ENCODE results near the gene SERPINE1.
"Not testable (repeated sequence)": the region's sequence is repeated elsewhere in the genome, so short reads cannot be mapped to it uniquely, and the experiment has no call there.

Gene SERPINE1

DNA sequence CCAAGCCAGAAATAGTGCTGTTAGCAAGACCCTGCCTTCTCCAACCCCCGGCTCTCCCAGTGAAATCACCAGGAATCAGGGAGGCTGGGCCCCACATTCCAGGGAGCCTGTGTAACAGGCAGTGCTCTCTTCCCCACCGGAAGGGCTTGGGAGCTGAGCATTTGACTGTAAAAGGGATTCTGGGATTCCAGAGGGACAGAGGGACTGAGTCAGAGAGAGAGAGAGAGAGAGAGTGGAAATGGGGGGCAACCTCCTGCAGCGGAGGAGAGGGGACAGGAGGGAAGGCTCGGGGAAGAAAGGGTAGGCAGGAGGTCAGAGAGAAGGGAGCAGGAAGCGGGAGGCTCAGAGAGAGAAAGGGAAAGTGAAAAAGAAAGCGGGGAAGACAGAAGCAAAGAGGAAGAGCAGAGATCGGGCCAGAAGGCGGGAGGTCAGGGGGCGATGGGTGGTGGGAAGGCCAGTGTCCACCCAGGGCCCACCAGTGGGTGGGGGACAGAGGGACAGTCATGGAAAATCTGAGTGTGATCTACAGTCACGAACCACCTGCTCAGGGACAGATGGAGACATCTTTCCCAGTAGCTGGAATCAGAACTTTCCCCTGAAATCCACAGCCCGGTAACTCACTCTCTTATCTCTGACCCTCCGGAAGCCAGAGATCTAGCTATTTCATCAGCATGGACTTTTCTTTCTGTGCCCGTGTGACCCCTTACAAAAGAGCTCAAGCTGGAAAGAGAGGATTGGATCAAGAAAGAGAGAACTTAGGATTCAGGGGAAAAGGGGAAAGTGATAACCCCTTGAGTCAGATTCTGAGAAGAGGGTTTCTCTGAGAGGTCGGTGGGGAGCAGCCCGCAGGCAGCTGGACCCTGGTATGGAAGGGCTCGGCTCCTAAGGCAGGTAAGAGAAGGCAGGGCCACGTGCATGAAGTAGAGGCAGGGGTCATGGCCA lies 4.6 kb upstream of the SERPINE1 start:
- DNase-seq (ENCODE audit: insufficient read length, low spot score) = no peak
- FAIRE-seq = no peak

DNA sequence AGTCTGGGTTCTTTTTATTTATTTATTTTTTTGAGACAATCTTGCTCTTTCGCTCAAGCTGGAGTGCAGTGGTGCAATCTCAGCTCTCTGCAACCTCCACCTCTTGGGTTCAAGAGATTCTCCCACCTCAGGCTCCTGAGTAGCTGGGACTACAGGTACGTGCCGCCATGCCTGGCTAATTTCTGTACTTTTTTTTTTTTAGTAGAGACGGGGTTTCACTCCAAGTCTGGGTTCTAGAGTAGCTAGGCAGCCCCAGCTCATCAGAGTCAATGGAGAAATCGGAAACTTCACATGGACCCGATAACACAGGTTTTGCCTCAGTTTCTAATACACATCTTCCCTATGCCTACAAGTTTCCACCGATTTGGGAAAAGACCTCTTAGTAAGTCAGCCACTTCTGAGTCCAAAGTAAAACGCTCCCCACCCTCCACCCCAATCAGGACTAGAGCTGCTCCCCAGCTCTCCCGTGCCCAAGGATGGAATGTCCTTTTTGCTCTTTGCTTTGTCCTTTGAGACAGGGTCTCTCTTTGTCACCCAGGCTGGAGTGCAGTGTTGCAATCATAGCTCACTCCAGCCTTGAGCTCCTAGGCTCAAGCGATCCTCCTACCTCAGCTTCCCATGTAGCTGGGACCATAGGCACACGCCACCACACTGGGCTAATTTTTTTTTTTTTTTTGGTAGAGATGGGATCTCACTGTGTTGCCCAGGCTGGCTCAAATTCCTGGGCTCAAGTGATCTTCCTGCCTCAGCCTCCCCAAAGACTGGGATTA lies 3.8 kb upstream of the SERPINE1 start:
- FAIRE-seq (no peak), DNase-seq (ENCODE audit: insufficient read length, low spot score) (no peak)

DNA sequence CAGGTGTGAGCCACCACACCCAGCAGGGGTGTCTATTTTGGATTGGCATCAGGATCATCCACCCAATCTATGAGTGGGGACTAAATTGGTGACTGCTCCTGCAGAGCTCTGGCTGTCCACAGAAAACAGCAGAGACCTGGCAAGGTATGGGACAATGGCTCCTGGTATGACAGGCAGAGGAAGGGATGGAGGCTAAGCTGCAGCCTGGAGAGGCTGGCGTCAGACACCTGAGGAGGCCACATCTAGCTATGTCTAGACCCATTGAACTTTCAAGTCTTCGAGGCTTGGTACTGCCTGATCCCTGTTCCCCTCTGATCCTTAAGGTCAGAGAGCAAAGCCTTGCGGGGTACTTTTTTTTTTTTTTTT lies 3.2 kb upstream of the SERPINE1 start:
- DNase-seq (ENCODE audit: insufficient read length, low spot score) (no peak), FAIRE-seq (no peak)

DNA sequence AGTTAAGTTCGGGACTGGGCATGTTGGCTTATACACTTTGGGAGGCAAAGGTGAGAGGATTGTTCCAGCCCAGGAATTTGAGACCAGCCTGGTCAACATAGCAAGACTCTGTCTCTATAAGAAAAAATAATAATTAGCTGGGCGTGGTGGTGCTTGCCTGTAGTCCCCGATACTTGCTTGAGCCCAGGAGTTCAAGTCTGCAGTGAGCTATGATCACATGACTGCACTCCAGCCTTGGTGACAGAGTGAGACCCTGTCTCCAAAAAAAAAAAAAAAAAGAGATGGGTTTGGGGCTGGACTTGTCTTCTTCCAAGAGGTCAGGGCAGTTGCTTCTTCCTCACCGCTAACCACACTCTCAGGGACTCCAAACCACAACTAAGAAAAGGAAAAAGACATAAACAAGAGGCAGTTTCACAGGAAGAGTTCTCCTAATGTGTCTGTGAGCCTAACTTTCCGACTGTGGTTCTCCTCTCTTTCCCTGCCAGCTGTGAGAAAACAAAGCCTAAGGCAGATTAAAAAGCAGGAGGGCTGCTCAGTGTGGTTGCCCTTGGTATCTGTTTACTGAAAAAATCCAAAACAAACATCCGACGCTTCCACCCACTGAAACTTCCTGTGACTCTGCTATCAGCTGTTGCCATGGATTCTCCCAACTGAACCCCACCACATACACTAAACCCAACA lies 2.4 kb upstream of the SERPINE1 start:
- no peak for FAIRE-seq

DNA sequence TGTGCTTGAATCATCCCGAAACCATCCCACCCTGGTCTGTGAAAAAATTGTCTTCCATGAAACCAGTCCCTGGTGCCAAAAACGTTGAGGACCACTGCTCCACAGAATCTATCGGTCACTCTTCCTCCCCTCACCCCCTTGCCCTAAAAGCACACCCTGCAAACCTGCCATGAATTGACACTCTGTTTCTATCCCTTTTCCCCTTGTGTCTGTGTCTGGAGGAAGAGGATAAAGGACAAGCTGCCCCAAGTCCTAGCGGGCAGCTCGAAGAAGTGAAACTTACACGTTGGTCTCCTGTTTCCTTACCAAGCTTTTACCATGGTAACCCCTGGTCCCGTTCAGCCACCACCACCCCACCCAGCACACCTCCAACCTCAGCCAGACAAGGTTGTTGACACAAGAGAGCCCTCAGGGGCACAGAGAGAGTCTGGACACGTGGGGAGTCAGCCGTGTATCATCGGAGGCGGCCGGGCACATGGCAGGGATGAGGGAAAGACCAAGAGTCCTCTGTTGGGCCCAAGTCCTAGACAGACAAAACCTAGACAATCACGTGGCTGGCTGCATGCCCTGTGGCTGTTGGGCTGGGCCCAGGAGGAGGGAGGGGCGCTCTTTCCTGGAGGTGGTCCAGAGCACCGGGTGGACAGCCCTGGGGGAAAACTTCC lies 784 bp upstream of the SERPINE1 start:
- no peak for FAIRE-seq
- DNase-seq (ENCODE audit: insufficient read length, low spot score) = no peak

More for the DNA sequence above, 2.4 kb upstream of the SERPINE1 start:
- no peak for DNase-seq (ENCODE audit: insufficient read length, low spot score)

DNA sequence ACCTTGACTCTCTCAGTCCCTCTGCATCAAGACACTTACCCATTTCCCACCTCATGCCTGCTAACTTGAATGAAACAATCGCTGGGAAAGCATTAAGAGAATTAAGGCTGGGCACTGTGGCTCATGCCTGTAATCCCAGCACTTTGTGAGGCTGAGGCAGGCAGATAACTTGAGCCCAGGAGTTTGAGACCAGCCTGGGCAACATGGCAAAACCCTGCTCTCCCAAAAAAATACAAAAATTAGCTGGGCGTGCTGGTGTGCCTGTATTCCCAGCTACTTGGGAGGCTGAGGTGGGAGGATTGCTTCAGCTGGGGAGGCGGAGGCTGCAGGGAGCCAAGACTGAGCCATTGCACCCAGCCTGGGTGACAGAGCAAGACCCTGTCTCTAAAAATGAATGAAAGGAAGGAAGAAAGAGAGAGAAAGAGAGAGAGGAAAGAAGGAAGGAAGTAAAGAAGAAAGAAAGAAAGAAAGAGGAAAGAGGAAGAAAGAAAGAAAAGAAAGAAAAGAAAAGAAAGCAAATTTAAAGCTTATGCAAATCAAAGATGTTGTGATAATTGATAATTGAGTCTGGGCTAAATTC lies 646 bp downstream of the SERPINE1 start:
- FAIRE-seq (no peak), DNase-seq (ENCODE audit: insufficient read length, low spot score) (no peak)

DNA sequence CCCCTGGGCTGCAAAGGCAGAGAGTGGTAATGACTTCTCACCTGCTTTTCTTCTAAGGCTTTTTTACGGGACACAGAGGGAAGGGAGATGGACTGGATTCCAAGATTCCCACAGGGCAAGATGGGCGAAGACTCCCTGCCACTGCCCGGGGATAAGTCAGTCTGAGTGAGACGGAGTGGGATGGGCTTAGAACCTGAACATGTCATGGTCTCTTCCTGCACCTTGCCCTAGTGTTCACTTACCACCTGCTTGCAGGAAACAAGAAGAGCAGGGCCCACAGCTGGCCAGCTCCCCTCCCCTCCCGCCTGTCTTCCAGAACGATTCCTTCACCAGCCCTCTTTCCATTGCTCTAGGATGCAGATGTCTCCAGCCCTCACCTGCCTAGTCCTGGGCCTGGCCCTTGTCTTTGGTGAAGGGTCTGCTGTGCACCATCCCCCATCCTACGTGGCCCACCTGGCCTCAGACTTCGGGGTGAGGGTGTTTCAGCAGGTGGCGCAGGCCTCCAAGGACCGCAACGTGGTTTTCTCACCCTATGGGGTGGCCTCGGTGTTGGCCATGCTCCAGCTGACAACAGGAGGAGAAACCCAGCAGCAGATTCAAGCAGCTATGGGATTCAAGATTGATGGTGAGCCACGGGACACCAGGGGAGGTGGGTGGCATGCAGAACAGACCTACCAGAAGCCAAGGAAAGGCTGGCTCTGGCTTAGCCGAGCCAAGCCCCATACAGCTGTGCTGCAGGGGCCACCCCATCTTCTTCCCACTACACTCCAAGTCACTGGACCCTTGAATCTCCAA lies 1.3 kb downstream of the SERPINE1 start:
- DNase-seq (ENCODE audit: insufficient read length, low spot score) (no peak), FAIRE-seq (no peak)

DNA sequence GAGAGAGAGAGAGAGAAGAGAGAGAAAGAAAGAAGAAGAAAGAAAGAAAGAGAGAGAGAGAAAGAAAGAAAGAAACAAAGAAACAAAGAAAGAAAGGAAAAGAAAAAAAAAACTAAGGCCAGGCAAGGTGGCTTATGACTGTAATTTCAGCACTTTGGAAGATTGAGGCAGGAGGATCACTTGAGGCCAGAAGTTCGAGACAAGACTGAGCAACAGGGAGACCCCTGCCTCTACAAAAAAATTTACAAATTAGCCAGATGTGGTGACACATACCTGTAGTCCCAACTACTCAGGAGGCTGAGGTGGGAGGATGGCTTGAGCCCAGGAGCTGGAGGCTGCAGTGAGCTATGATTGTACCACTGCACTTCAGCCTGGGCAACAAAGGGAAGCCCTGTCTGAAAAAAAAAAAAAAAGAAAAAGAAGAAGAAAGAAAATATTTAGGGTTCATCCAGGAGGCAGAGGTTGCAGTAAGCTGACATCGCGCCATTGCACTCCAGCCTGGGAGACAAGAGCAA lies 2.8 kb downstream of the SERPINE1 start:
- FAIRE-seq = no peak
- DNase-seq (ENCODE audit: insufficient read length, low spot score) = no peak

DNA sequence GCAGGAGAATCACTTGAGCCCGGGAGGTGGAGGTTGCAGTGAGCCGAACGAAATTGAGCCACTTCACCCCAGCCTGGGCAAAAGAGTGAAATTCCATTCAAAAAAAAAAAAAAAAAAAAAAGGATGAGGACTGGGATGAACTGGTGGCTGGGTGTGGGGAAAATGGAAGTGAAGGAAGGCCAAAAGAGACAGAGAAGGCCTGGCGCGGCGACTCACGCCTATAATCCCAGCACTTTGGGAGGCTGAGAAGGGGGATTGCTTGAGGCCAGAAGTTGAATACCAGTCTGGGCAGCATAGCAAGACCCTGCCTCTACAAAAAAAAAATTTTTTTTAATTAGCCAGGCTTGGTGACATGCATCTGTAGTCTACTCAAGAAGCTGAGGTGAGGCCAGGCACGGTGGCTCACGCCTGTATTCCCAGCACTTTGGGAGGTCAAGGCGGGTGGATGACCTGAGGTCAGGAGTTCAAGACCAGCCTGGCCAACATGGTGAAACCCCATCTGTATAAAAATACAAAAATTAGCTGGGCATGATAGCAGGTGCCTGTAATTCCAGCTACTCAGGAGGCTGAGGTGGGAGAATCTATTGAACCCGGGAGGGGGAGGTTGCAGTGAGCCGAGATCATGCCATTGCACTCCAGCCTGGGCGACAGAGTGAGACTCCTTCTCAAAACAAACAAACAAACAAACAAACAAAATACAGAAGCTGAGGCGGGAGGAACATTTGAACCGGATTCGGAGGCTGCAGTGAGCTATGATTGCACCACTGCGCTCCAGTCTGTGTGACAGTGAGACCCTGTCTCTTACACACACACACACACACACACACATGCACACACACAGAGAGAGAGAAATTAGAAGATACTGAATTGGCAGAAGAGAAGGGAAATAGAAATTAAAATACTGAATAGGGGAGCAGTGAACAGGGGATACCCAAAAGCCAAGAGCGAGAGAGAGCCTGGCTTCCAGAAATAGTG lies 6.0 kb downstream of the SERPINE1 start:
- FAIRE-seq; DNase-seq (ENCODE audit: insufficient read length, low spot score): not testable (repeated sequence)

DNA sequence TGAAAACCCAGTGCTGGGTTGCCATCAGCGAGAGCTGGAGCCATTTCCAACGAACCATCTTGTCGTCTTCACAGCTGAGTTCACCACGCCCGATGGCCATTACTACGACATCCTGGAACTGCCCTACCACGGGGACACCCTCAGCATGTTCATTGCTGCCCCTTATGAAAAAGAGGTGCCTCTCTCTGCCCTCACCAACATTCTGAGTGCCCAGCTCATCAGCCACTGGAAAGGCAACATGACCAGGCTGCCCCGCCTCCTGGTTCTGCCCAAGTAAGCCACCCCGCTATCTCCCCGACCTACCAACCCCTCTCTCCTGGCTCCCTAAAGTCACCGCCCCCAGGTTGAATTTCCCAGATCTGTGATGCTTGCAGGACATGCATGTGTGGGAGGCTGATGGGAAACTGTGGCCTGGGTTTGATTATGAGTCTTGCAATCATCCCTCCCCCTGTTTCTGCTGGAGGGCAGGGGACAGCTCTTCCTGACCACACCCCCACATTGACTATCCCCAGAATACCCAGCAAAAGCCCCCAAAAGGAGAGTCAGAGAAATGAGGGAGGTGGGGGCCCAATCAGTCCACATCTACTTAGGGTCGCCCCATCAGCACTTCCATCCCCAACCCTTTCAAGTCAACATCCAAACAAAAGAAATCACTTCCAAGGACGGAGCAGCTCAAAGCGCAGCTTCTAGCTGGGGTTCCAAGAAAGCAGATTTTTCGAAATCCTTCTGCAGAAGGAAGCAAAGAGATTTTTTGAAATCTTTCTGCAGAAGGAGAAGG lies 6.9 kb downstream of the SERPINE1 start:
- FAIRE-seq = no peak

DNA sequence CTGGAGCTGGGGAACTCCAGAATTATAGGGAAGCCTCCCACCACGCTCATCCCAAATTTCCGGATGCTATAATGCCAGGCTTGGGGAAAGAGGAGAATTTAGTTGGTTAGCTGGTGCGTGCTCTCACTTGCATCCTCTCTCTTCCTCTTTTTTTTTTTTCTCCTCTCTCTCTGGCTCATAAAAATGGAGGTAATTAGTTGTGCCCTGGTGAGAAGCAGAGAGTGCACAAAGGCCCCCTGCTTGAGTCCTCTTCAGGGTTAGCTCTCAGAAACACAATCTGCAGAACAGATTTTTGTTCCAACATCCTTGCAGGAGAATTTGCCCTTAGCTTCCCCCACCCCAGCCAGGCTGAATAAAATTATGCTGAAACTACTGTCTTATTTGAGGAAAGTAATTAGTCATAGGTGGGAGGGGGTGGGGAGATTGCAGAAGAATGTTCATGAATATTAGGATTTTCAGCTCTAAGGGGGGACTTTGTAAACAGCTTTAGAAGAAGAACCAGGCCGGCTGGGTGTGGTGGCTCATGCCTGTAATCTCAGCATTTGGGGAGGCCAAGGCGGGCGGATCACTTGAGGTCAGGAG lies 7.6 kb downstream of the SERPINE1 start:
- no peak for FAIRE-seq
- DNase-seq (ENCODE audit: insufficient read length, low spot score) = no peak

More for the DNA sequence above, 6.9 kb downstream of the SERPINE1 start:
- DNase-seq (ENCODE audit: insufficient read length, low spot score) = no peak

DNA sequence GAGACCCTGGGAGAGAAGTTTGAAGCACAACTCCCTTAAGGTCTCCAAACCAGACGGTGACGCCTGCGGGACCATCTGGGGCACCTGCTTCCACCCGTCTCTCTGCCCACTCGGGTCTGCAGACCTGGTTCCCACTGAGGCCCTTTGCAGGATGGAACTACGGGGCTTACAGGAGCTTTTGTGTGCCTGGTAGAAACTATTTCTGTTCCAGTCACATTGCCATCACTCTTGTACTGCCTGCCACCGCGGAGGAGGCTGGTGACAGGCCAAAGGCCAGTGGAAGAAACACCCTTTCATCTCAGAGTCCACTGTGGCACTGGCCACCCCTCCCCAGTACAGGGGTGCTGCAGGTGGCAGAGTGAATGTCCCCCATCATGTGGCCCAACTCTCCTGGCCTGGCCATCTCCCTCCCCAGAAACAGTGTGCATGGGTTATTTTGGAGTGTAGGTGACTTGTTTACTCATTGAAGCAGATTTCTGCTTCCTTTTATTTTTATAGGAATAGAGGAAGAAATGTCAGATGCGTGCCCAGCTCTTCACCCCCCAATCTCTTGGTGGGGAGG lies 10.8 kb downstream of the SERPINE1 start:
- DNase-seq (ENCODE audit: insufficient read length, low spot score) (no peak), FAIRE-seq (no peak)

DNA sequence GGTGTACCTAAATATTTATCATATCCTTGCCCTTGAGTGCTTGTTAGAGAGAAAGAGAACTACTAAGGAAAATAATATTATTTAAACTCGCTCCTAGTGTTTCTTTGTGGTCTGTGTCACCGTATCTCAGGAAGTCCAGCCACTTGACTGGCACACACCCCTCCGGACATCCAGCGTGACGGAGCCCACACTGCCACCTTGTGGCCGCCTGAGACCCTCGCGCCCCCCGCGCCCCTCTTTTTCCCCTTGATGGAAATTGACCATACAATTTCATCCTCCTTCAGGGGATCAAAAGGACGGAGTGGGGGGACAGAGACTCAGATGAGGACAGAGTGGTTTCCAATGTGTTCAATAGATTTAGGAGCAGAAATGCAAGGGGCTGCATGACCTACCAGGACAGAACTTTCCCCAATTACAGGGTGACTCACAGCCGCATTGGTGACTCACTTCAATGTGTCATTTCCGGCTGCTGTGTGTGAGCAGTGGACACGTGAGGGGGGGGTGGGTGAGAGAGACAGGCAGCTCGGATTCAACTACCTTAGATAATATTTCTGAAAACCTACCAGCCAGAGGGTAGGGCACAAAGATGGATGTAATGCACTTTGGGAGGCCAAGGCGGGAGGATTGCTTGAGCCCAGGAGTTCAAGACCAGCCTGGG lies 11.4 kb downstream of the SERPINE1 start:
- peak; percentile 49 for FAIRE-seq

DNA sequence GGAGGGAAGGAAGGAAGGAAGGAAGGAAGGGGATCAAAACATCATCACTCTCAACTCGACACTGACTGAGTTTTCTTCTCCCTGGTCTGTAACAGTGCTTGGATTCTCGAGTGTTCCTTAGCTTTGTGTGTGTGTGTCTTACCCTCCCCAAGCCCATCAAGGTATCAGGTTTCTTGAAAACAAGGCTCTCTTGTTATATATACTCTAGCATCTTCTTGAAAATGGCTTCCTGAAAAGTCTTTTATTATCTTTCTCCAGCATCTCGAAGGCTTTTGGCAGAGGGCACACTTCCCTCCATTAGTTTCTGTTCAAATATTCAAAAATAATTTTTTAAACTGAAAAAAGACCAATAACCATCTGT lies 13.4 kb downstream of the SERPINE1 start:
- FAIRE-seq (no peak), DNase-seq (ENCODE audit: insufficient read length, low spot score) (no peak)

More for the DNA sequence above, 11.4 kb downstream of the SERPINE1 start:
- DNase-seq (ENCODE audit: insufficient read length, low spot score) = peak; percentile 80

DNA sequence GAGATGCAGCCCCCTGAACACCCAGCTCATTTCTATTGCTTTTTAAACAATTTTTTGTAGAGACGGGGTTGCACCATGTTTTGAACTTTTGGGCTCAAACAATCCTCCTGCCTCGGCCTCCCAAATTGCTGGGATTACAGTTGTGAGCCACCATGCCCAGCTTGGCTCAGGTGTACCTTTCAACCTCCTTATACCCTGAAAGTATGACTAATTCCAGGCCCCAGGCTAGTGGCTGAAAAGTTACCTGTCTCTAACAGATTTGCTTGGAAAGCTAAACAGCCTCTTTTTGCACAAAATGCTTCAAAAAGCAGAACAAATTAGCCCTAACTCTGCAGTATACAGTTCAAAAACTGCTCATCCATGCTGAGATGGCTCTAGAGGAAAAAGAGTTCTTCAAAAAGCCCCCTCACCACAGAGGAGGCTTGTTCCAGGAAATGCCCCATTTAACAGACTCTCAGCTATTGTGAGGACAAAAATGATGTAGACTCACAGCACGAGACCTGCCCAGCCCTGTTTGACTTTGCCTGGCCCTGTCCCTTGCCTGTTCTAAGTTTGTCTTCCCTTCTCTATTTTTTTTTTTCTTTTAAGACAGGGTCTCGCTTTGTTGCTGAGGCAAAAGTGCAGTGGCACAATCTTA lies 14.0 kb downstream of the SERPINE1 start:
- no peak for DNase-seq (ENCODE audit: insufficient read length, low spot score)

More for the DNA sequence above, 14.0 kb downstream of the SERPINE1 start:
- FAIRE-seq = no peak

Data from HTR-8/SVneo (cell line).